WTC11 (cell line): ENCODE measurements around the gene COL18A1.

Experiments used
- CBFB ChIP-seq: sonication (generic); formaldehyde crosslinking; IDR thresholded peaks from 2 replicates; pipeline ENCODE4 v1.8.1; 2022; ENCODE audit warnings: mild to moderate bottlenecking, low read depth, missing genetic modification reagents
- E2F1 ChIP-seq: sonication (generic); formaldehyde crosslinking; IDR thresholded peaks from 2 replicates; pipeline ENCODE4 v1.8.0; 2022; ENCODE audit warnings: mild to moderate bottlenecking, missing genetic modification reagents
- ELF4 ChIP-seq: sonication (generic); formaldehyde crosslinking; IDR thresholded peaks from 2 replicates; pipeline ENCODE4 v1.8.1; 2022; ENCODE audit warnings: low read depth, mild to moderate bottlenecking, moderate library complexity, missing genetic modification reagents
- FOXK1 ChIP-seq: sonication (generic); formaldehyde crosslinking; IDR thresholded peaks from 2 replicates; pipeline ENCODE4 v1.8.0; 2022; ENCODE audit warnings: mild to moderate bottlenecking, moderate library complexity, missing genetic modification reagents
- HMGXB4 ChIP-seq: sonication (generic); formaldehyde crosslinking; IDR thresholded peaks from 2 replicates; pipeline ENCODE4 v1.8.1; 2023; ENCODE audit warnings: mild to moderate bottlenecking, moderate library complexity, missing genetic modification reagents
- TF ChIP-seq, protein P1 (sequence below): fragments of 200-600 bp; IDR thresholded peaks from 2 replicates; pipeline ENCODE4 v1.8.0; 2022; ENCODE audit warnings: antibody characterized with exemption

DNA sequence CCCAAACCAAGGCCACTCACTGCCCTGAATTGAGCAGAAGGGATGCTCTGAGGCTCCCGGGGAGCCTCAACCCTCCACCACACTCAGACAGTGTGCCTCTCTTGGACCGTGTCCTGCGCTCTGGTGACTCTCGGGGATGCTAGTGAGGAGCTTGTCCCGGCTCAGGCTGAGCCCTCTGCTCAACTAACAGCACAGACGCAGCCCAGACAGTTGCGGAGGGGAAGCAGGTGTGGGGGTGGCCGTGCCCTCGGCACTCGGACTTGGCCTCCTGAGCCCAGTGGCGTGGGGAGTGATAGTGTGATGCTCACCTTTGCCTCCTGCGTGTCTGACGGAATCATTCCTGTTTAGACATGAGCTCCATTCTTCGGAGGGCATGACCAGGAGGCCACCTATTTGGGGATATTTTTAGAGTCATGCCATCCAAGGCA lies 152.7 kb downstream of the COL18A1 start:
- TF ChIP-seq CBFB (CRISPR knock-in tag) (no peak), HMGXB4 (CRISPR knock-in tag) (no peak), E2F1 (CRISPR knock-in tag) (no peak), ELF4 (CRISPR knock-in tag) (no peak), FOXK1 (CRISPR knock-in tag) (no peak)
- TF ChIP-seq, protein P1, sequence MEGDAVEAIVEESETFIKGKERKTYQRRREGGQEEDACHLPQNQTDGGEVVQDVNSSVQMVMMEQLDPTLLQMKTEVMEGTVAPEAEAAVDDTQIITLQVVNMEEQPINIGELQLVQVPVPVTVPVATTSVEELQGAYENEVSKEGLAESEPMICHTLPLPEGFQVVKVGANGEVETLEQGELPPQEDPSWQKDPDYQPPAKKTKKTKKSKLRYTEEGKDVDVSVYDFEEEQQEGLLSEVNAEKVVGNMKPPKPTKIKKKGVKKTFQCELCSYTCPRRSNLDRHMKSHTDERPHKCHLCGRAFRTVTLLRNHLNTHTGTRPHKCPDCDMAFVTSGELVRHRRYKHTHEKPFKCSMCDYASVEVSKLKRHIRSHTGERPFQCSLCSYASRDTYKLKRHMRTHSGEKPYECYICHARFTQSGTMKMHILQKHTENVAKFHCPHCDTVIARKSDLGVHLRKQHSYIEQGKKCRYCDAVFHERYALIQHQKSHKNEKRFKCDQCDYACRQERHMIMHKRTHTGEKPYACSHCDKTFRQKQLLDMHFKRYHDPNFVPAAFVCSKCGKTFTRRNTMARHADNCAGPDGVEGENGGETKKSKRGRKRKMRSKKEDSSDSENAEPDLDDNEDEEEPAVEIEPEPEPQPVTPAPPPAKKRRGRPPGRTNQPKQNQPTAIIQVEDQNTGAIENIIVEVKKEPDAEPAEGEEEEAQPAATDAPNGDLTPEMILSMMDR = no peak
